Fibroblast of skin of left biceps (primary cell): ENCODE measurements around the gene CHRND.

Source experiments
- DNase-seq, 2 experiments: peaks; one replicate each; pipeline ENCODE4 v3.0.0-alpha.2; 2013; ENCODE audit warnings: low read depth in 2 of 2

The CHRND gene

DNA sequence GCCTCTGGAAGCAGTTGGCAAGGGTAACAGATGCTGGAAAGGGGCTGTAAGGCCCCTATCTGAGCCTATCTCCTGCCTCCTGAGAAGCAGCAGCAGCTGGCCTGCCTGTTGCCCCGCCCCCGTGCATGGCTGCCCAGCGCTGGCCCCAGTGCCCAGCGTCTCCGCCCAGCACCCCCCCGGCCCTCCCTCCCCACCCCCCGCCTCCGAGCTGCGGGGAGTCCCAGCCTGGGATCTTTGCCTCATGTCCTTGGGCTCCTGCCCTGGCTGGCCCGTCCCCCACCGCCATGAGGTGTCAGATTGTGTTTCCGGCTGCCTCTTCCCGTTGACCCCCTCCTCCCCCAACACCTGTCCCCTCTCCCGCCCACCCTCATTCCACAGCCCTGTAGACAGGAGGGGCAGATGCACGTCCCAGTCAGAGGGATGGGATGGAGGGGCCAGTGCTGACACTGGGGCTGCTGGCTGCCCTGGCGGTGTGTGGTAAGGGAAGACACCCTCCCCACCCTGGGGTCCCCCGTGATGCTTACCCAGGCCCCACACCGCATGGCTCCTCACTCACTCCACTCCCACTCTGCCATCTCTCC lies at the start of gene CHRND:
Gene CHRND (plus strand): TSS at position 370 of the 581 bp plus-strand sequence. CDS start 56 bp downstream, at position 426.
- no peak for DNase-seq

GRCh38 chr2:232476791-232477190 lies 49.2 kb upstream of the CHRND start:
- DNase-seq: no peak

DNA sequence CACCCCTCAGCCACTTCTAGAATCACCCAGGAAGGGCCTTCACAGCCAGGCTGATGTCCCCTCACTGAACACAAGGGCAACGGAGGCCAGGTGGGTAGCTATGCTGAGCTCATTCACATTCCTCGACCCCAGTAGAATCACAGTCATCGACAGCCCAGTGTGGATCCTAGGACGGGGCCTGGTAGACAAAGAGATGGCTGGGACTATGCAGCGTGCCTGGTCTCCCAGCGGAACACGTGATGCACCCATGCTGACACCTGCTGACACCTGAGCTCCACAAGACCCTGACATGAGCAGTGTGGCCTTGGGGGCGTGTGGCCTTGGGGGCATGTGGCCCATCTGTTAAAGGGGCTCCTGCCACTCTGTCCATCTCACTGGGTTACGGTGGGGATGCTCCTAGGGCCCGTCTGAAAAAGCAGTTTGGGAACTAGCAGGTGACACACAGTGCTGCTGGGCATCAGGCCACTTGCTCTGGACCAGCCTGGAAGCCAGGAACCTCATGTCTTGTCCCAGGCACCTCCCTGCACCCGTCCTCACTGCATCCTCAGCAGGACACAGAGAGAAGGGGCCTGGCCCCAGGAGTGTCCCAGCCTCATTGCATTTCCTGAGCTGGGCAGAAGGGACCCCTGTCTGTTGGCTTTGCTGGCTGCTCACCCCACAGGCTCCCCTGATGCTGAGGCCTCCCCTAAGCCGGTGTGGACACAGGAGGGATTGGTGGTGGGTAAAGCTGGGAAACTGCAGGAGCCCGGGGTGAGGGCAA lies 48.0 kb upstream of the CHRND start:
- no peak for DNase-seq

- no peak for DNase-seq
These were observed 47.2 kb upstream of the CHRND start for GRCh38 chr2:232478571-232479340.

GRCh38 chr2:232479341-232480200 lies 46.4 kb upstream of the CHRND start:
- DNase-seq: no peak

- no peak for DNase-seq
These were observed 45.5 kb upstream of the CHRND start for GRCh38 chr2:232480201-232481190.

GRCh38 chr2:232481322-232482140 lies 44.4 kb upstream of the CHRND start:
- no peak for DNase-seq

GRCh38 chr2:232482301-232483238 lies 43.4 kb upstream of the CHRND start:
- DNase-seq: no peak

GRCh38 chr2:232483311-232483922 lies 42.5 kb upstream of the CHRND start:
- no peak for DNase-seq

DNA sequence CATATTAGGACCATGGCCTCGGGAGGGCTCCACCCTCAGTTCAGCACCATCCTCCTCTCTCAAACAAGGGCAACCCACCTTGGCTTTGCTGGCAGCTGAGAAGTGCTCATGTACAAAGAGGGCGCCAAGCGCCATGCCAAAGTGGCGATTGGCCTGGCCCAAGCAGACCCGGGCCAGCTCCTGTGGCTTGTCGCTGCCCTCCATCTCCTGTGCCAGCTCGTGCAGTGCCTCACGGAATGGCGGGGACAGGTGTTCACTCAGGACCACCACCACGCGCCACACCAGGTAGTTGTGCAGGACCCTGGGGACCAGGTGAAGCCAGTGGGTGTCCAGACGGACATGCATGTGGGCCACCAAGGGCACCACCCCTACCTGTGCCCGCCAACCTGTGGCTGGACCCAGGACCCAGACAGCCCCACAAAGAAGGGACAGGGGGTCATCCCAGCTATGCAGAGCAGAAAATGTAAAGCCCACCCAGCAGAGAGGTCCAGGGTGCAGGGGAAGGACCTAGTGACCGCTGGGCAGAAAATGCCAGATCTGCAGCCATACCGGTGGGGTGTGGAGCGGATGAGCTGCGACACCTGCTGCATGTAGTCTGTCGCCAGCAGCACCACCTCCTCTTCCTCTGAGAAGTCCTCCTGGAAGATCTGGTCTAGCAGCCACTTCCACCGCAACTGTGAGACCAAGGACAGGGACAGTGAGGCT lies 41.9 kb upstream of the CHRND start:
- no peak for DNase-seq

- no peak for DNase-seq
These were observed 41.2 kb upstream of the CHRND start for GRCh38 chr2:232484628-232485347.

- no peak for DNase-seq
These were observed 40.6 kb upstream of the CHRND start for GRCh38 chr2:232485348-232485756.

DNA sequence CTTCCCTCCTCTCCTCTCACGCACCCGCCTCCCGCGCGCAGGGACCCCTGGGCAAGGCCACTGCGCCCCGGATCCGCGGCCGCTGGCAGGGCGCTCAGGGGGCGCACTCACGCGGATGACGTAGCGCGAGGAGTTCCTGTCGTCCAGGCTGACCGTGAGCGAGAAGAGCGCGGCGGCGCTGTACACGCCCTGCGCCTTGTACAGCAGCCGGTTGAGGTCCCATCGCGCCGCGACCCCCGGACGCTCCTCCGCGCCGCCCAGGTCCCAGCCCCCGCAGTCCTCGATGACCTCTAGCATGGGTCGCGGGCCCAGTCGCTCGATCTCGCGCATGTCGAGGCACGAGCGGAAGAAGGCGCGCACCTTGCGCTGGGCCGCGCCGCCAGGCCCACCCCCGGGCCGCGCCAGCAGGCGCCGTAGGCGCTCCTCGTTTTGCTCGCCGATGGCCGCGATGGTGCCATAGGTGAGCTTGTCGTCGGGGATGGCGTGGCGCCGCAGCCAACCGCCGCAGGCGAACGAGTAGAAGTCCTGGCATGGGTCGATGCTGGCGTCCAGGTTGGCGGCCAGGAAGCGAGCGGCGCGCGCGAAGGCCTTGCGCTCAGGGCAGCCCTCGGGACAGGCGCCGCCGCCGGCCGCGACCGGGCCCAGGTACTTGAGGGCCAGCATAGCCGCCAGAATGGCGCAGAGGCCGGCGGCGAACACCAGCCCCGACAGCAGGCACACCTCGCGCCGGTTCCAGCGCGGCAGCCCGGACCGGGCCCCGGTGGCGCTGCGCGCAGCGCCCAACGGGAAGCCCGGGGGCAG lies 40.0 kb upstream of the CHRND start:
- DNase-seq: no peak

GRCh38 chr2:232486558-232487384 lies 39.2 kb upstream of the CHRND start:
- no peak for DNase-seq
